WI38 (cell line): ENCODE data around the gene MBL2.

Experiments
- H3K4me3 ChIP-seq: 2 replicates; pipeline ENCODE4 v1.5.1; 2011; ENCODE audit warnings: low read depth, mild to moderate bottlenecking, control low read depth, low read length
- TF ChIP-seq, protein P1 (sequence below): IDR thresholded peaks from 2 replicates; pipeline ENCODE4 v1.5.1; 2012; ENCODE audit warnings: low read depth, mild to moderate bottlenecking, control low read depth, low read length

Gene MBL2

GRCh38 chr10:52740913-52741675 lies 31.5 kb downstream of the MBL2 start:
- TF ChIP-seq, protein P1, sequence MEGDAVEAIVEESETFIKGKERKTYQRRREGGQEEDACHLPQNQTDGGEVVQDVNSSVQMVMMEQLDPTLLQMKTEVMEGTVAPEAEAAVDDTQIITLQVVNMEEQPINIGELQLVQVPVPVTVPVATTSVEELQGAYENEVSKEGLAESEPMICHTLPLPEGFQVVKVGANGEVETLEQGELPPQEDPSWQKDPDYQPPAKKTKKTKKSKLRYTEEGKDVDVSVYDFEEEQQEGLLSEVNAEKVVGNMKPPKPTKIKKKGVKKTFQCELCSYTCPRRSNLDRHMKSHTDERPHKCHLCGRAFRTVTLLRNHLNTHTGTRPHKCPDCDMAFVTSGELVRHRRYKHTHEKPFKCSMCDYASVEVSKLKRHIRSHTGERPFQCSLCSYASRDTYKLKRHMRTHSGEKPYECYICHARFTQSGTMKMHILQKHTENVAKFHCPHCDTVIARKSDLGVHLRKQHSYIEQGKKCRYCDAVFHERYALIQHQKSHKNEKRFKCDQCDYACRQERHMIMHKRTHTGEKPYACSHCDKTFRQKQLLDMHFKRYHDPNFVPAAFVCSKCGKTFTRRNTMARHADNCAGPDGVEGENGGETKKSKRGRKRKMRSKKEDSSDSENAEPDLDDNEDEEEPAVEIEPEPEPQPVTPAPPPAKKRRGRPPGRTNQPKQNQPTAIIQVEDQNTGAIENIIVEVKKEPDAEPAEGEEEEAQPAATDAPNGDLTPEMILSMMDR, result peak; percentile 85
- H3K4me3 ChIP-seq, result no peak overlapping the region

- TF ChIP-seq, protein P1, result no peak
- H3K4me3 ChIP-seq, result no peak overlapping the region
These were observed 32.4 kb downstream of the MBL2 start for GRCh38 chr10:52740155-52740549.

GRCh38 chr10:52739380-52740154 lies 33.0 kb downstream of the MBL2 start:
- H3K4me3 ChIP-seq, result no peak overlapping the region
- TF ChIP-seq, protein P1, result no peak

GRCh38 chr10:52738951-52739350 lies 33.6 kb downstream of the MBL2 start:
- TF ChIP-seq, protein P1, result no peak
- no peak overlapping the region for H3K4me3 ChIP-seq

DNA sequence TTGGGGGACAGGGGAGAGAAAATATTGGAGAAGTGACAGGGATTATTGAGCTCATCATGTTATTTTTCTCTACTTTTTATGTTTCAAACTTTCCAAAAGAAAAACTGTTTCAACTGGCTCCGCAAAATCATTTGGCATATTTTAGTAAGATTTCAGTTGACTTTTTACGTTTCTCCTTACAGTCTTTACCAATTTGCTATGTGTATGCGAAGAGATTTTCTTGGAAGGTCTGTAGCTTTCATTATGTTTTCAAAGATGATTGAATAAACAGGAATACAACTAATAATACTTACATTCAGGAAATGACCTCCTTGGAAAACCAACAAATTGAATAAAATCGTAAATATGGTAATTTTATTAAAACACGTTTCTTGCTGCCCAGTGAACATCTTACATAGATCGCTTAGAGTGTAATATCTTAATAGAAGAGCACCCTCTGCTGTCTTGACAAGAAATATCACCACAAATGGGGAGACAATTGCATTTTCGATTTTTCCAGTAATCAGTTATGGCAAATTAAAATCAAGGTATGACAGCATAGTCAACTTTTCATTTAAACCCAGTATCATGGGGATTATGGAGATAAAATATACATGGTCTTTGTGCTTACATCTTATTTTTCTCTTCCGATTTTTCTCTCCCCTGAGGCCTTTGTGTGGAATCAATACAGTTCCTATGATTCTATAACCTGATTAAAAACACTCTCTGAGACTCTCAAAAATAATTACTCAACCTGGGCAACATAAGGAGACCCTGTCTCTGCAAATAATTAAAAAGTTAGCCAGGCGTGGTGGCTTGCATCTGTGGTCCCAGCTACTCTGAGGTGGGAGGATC lies 43.1 kb downstream of the MBL2 start:
- no peak overlapping the region for H3K4me3 ChIP-seq
- TF ChIP-seq, protein P1, result peak; percentile 17; the same call in 1 of the 2 replicates

DNA sequence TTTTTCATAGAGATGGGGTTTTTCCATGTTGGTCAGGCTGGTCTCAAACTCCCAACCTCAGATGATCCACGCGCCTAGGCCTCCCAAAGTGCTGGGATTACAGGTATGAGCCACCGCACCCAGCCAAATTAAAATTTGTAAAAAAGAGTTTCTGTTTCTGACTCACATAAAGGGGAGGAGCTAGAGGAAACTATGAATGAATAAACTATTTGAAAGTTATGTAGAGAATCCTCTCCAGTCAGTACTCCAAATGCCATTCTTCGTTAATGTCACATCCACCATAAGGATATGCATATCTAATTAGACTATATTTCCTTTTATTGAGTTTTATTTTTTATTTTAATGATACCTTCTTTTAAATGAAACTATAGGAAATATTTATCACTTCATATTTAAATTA lies 52.6 kb downstream of the MBL2 start:
- TF ChIP-seq, protein P1, result no peak
- no peak overlapping the region for H3K4me3 ChIP-seq
